Activated effector memory CD4-positive, alpha-beta T cell treated with anti-CD3 and anti-CD28 coated beads, Interleukin-2, amount 50 U/mL, for 16 hours (primary cell): Measurements from ENCODE around the gene PCSK1.
"Not testable (repeated sequence)": the region's sequence is repeated elsewhere in the genome, so short reads cannot be mapped to it uniquely, and the experiment has no call there.

Source experiments
- DNase-seq: peaks from one replicate; pipeline ENCODE4 v3.0.0-alpha.2; 2020

PCSK1 gene

GRCh38 chr5:96367337-96367736 lies 65.7 kb downstream of the PCSK1 start:
- DNase-seq, result not testable (repeated sequence)

GRCh38 chr5:96354237-96354636 lies 78.8 kb downstream of the PCSK1 start:
- DNase-seq, result no peak

GRCh38 chr5:96353220-96353619 lies 79.8 kb downstream of the PCSK1 start:
- no peak for DNase-seq

GRCh38 chr5:96350678-96351077 lies 82.4 kb downstream of the PCSK1 start:
- DNase-seq, result no peak

- DNase-seq, result no peak
Observed at GRCh38 chr5:96348536-96348935, 84.5 kb downstream of the PCSK1 start.

GRCh38 chr5:96347502-96348292 lies 85.4 kb downstream of the PCSK1 start:
- no peak for DNase-seq

- DNase-seq, result no peak
Observed at GRCh38 chr5:96344678-96345577, 88.1 kb downstream of the PCSK1 start.

- DNase-seq, result no peak
Observed at GRCh38 chr5:96343094-96343493, 90.0 kb downstream of the PCSK1 start.

GRCh38 chr5:96342581-96342980 lies 90.5 kb downstream of the PCSK1 start:
- no peak for DNase-seq
